Peyer's patch (tissue), 4 donors: ENCODE data around the gene NHLRC2. TPM values are rescaled to one million over a fixed set of nuclear protein-coding genes. Genes with fewer than 3 reads are reported as not detected.

Experiments
- DNase-seq, 3 donors: peaks; one replicate each; pipeline ENCODE4 v3.0.0-alpha.2; 2017 to 2019
- H3K27ac ChIP-seq, 4 donors: fragments of 200-600 bp; sonication (generic); one replicate each; pipeline ENCODE4 v1.5.1; 2016 to 2019
- H3K27me3 ChIP-seq, 2 donors: fragments of 200-600 bp; sonication (generic); one replicate each; pipeline ENCODE4 v1.5.1; 2019
- H3K36me3 ChIP-seq, 3 donors: fragments of 200-600 bp; sonication (generic); one replicate each; pipeline ENCODE4 v1.5.1; 2016 to 2019
- H3K4me1 ChIP-seq, 4 donors: fragments of 200-600 bp; sonication (generic); one replicate each; pipeline ENCODE4 v1.5.1; 2016 to 2019
- H3K4me3 ChIP-seq, 4 donors: fragments of 200-600 bp; sonication (generic); 1 replicate in 3 of 4; 2 replicates in 1 of 4; pipeline ENCODE4 v1.5.1; 2016 to 2019; ENCODE audit warnings: mild to moderate bottlenecking in 1 of 4
- H3K9me3 ChIP-seq, 4 donors: fragments of 200-600 bp; sonication (generic); one replicate each; pipeline ENCODE4 v1.5.1; 2016 to 2019; ENCODE audit warnings: mild to moderate bottlenecking in 1 of 4
- POLR2A ChIP-seq, 2 donors: fragments of 450-650 bp; IDR thresholded peaks; one replicate each; pipeline ENCODE4 v1.5.1; 2017; ENCODE audit warnings: antibody characterized with exemption in 2 of 2, mild to moderate bottlenecking in 2 of 2, moderate library complexity in 2 of 2
- total RNA-seq, 4 donors: library from RNA; depleted of rRNA; stranded (reverse); fragments of >200 nt; gene quantifications; one replicate each; pipeline ENCODE4 v1.1.0, GENCODE V29; 2016
- TF ChIP-seq, protein P1 (sequence below), 6 experiments: fragments of 450-650 bp in 4 of 6; fragments of 200-600 bp in 2 of 6; sonication (generic) in 1 of 6; IDR thresholded peaks; one replicate each; pipeline ENCODE4 v1.5.1; 2017 to 2019; ENCODE audit warnings: antibody characterized with exemption in 6 of 6, mild to moderate bottlenecking in 3 of 6, moderate library complexity in 1 of 6

The NHLRC2 gene
- total RNA-seq, 4 donors from 2014 or later, result 53.8 to 185 (median 70.1) TPM

DNA sequence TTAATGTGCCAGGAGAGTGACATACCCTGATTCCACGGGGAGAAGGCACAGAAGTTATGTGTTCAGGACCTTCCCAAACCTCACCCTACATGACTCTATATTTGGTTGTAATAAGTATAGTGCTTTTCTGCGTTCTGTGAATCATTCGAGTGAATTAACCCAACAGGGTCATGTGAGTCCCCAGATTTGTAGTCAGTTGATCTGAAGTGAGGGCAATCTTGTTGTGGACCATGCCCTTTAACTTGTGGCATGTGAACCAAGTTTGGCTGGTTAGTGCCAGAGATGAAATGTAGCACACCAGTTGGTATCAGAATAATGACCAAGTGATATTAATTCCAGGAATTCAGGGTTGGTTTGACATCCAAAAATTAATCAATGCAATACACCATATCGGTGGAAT lies 70.2 kb downstream of the NHLRC2 start:
- Histone ChIP-seq H3K9me3 (no peaks in the 10 kb centered on the region), H3K4me3 (no peak overlapping the region), H3K27ac (peak overlapping the region in 2 of 4 donors; percentile 64 to 80), H3K36me3 (no peaks in the 10 kb centered on the region), H3K4me1 (no peaks in the 10 kb centered on the region), H3K27me3 (no peaks in the 10 kb centered on the region)
- TF ChIP-seq, protein P1, sequence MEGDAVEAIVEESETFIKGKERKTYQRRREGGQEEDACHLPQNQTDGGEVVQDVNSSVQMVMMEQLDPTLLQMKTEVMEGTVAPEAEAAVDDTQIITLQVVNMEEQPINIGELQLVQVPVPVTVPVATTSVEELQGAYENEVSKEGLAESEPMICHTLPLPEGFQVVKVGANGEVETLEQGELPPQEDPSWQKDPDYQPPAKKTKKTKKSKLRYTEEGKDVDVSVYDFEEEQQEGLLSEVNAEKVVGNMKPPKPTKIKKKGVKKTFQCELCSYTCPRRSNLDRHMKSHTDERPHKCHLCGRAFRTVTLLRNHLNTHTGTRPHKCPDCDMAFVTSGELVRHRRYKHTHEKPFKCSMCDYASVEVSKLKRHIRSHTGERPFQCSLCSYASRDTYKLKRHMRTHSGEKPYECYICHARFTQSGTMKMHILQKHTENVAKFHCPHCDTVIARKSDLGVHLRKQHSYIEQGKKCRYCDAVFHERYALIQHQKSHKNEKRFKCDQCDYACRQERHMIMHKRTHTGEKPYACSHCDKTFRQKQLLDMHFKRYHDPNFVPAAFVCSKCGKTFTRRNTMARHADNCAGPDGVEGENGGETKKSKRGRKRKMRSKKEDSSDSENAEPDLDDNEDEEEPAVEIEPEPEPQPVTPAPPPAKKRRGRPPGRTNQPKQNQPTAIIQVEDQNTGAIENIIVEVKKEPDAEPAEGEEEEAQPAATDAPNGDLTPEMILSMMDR (IDR thresholded peaks at IDR 0.05), result no peak
- no peak for TF ChIP-seq POLR2A (IDR thresholded peaks at IDR 0.05)
- DNase-seq, result peak in 1 of 3 donors; percentile 51

DNA sequence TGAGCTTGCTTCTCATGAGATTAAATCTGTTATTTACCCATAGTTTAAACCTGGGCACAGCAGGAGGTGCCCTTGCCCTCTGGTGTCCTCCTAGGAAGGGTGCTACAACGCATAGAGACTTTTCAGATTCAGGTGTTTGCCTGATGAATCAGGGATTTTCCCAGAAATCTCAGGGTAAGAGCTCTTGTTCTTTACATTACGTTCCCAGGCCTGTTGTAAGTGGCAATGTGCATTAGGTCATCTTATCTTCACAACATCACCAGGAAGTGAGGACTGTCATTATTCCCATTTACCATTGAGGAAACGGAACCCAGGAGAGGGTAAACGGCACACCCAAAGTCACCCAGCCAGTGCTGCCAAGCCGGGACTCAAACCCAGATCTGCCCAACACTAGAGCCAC lies 73.0 kb downstream of the NHLRC2 start:
- H3K27ac ChIP-seq, result peak overlapping the region in 1 of 4 donors; percentile 8

DNA sequence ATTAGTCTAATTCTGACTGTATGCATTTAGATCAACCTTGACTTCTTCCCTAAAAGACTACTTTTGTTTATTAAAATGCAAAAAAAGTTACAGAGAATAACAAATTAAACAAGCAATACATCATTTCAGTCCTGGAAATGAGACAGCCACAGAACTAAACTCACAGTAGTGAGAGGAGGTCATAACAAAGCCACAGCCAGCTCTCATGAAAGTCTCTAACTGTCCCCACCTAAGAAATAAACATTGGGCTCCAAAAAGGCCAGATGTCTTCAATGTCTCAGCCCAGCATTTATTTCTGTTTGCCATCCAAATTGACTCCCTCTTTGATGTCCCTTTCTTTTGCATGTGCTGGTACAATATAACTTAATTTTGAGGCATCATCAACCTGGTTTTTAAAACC lies 74.4 kb downstream of the NHLRC2 start:
- TF ChIP-seq, protein P1 (IDR thresholded peaks at IDR 0.05), result no peak
- no peak for TF ChIP-seq POLR2A (IDR thresholded peaks at IDR 0.05)
- H3K9me3 ChIP-seq, result no peaks in the 10 kb centered on the region
- no peak overlapping the region for H3K27ac ChIP-seq
- H3K4me1 ChIP-seq, result no peaks in the 10 kb centered on the region
- H3K4me3 ChIP-seq, result no peak overlapping the region
- no peaks in the 10 kb centered on the region for H3K36me3 ChIP-seq
- DNase-seq, result no peak
- H3K27me3 ChIP-seq, result no peaks in the 10 kb centered on the region

More for the DNA sequence above, 73.0 kb downstream of the NHLRC2 start:
- Histone ChIP-seq H3K9me3 (no peaks in the 10 kb centered on the region), H3K4me1 (no peaks in the 10 kb centered on the region), H3K27me3 (no peaks in the 10 kb centered on the region), H3K4me3 (no peak overlapping the region), H3K36me3 (no peaks in the 10 kb centered on the region)
- TF ChIP-seq, protein P1 (IDR thresholded peaks at IDR 0.05), result peak in 1 of 6 experiments; percentile 7
- no peak for TF ChIP-seq POLR2A (IDR thresholded peaks at IDR 0.05)
- DNase-seq, result no peak

DNA sequence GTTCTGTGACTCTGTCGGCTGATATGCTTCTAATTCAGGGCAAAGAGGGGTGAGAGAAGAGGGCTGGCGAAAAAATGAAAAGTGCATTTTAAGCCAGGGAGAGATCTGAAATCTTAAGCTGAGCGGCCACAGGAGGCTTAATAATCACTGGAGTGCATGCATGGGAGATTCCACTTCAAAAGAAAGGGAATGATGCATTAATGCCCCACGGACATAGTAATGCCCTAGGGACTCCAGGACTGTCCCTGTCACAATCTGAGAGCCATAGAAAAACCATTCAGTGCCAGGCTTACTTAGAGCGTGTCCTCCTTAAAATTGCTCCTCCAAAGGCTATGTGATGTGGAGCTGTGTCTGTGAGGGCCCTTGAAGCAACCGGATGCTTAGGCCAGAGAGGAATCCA lies 75.1 kb downstream of the NHLRC2 start:
- Histone ChIP-seq H3K27me3 (no peaks in the 10 kb centered on the region), H3K9me3 (no peaks in the 10 kb centered on the region), H3K4me3 (no peak overlapping the region), H3K27ac (no peak overlapping the region), H3K36me3 (no peaks in the 10 kb centered on the region), H3K4me1 (no peaks in the 10 kb centered on the region)
- TF ChIP-seq, protein P1 (IDR thresholded peaks at IDR 0.05), result no peak
- no peak for TF ChIP-seq POLR2A (IDR thresholded peaks at IDR 0.05)
- DNase-seq, result no peak

DNA sequence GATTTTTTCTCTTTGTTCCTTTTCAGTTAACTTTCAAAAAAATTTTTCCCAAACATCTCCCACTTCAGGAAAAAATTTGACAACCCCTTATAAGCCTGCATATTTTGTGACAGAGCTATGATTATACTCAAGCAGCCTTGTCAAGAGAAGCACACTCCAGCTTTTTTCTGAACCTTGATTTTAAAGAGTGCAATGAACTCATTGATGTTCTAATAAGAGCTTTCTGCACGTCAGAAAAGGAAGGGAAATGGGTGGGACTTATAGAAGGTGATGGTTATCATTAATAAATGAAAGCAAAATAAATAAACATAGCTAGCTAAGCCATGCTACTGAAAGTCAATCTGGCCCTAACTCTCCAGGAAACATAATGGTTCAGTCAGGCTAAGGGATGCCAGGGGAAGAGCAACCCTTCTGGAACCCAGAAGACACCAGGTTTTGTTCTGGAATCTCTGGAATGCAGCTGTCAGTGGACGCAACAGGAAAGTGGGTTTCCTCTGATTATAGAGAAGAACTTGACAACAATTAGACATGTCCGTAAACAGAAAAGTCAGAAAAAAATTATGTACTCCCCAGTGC lies 76.1 kb downstream of the NHLRC2 start:
- Histone ChIP-seq H3K9me3 (no peaks in the 10 kb centered on the region), H3K4me3 (no peak overlapping the region), H3K36me3 (no peaks in the 10 kb centered on the region), H3K27me3 (no peaks in the 10 kb centered on the region), H3K4me1 (no peaks in the 10 kb centered on the region), H3K27ac (no peak overlapping the region)
- no peak for DNase-seq
- TF ChIP-seq, protein P1 (IDR thresholded peaks at IDR 0.05), result no peak
- no peak for TF ChIP-seq POLR2A (IDR thresholded peaks at IDR 0.05)

DNA sequence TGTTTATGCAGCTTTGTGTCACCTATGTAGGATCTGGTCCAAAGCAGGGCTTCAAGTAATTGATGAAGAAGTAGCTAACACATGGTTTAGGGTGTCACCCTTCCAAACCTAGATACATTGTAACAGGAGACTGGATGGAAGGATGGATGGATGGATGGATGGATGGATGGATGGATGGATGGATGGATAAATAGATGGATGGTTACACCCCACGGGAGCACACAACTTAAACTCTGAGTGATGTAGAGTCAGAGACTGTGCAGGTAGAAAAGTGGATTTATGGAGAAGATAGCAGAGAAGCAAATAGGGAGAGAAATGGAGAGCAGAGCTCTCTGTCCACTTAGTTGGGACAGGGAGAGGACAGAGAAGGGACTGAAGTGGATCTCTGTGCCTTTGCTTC lies 78.4 kb downstream of the NHLRC2 start:
- no peak overlapping the region for H3K27ac ChIP-seq
- H3K9me3 ChIP-seq, result no peaks in the 10 kb centered on the region
- H3K4me3 ChIP-seq, result no peak overlapping the region
- DNase-seq, result no peak
- no peaks in the 10 kb centered on the region for H3K4me1 ChIP-seq
- TF ChIP-seq, protein P1 (IDR thresholded peaks at IDR 0.05), result no peak
- TF ChIP-seq POLR2A (IDR thresholded peaks at IDR 0.05), result no peak
- no peaks in the 10 kb centered on the region for H3K36me3 ChIP-seq
- H3K27me3 ChIP-seq, result no peaks in the 10 kb centered on the region
